ENCODE measurements around the gene CHRNB4. TPM values are rescaled to one million over a fixed set of nuclear protein-coding genes. Genes with fewer than 3 reads are reported as not detected.

Gene CHRNB4
- total RNA-seq, 1 donor from 2014 or later: not detected

GRCh38 chr15:78651930-78652615 lies 11.1 kb upstream of the CHRNB4 start:
- Histone ChIP-seq H3K27me3 (no peaks in the 10 kb centered on the region), H3K9me3 (no peaks in the 10 kb centered on the region), H3K36me3 (no peaks in the 10 kb centered on the region), H3K27ac (no peak overlapping the region), H3K4me3 (no peak overlapping the region), H3K4me1 (no peaks in the 10 kb centered on the region)
- intact Hi-C loops (cut with DNase I): no loop called here
- no peak for DNase-seq (ENCODE audit: low spot score in 2 of 2)
- TF ChIP-seq CTCF (IDR thresholded peaks at IDR 0.05): no peak

GRCh38 chr15:78651007-78651406 lies 10.0 kb upstream of the CHRNB4 start:
- Histone ChIP-seq H3K27ac (no peak overlapping the region), H3K27me3 (no peaks in the 10 kb centered on the region), H3K4me3 (no peak overlapping the region), H3K9me3 (no peaks in the 10 kb centered on the region), H3K36me3 (no peaks in the 10 kb centered on the region), H3K4me1 (no peaks in the 10 kb centered on the region)
- DNase-seq (ENCODE audit: low spot score in 2 of 2): no peak
- intact Hi-C loops (cut with DNase I): no loop called here
- no peak for TF ChIP-seq CTCF (IDR thresholded peaks at IDR 0.05)

- no peaks in the 10 kb centered on the region for H3K9me3 ChIP-seq
- intact Hi-C loops (cut with DNase I): no loop called here
- no peak for DNase-seq (ENCODE audit: low spot score in 2 of 2)
- H3K36me3 ChIP-seq: no peaks in the 10 kb centered on the region
- TF ChIP-seq CTCF (IDR thresholded peaks at IDR 0.05): no peak
- H3K27me3 ChIP-seq: no peaks in the 10 kb centered on the region
- no peak overlapping the region for H3K4me3 ChIP-seq
- no peaks in the 10 kb centered on the region for H3K4me1 ChIP-seq
- no peak overlapping the region for H3K27ac ChIP-seq
Observed at GRCh38 chr15:78650022-78650421, 9.0 kb upstream of the CHRNB4 start.

GRCh38 chr15:78645009-78645408 lies 4.0 kb upstream of the CHRNB4 start:
- DNase-seq (ENCODE audit: low spot score in 2 of 2): no peak

GRCh38 chr15:78642331-78642730 lies 1.3 kb upstream of the CHRNB4 start:
- TF ChIP-seq CTCF (IDR thresholded peaks at IDR 0.05): no peak
- Histone ChIP-seq H3K4me3 (no peak overlapping the region), H3K27ac (no peak overlapping the region), H3K4me1 (peaks cover 8% of the 10 kb centered on the region in 2 donors), H3K9me3 (no peaks in the 10 kb centered on the region), H3K36me3 (no peaks in the 10 kb centered on the region), H3K27me3 (peaks cover 2% of the 10 kb centered on the region)
- intact Hi-C loops (cut with DNase I): no loop called here
- DNase-seq (ENCODE audit: low spot score in 2 of 2): no peak

More at GRCh38 chr15:78645009-78645408, 4.0 kb upstream of the CHRNB4 start:
- Histone ChIP-seq H3K27ac (no peak overlapping the region), H3K4me3 (no peak overlapping the region), H3K27me3 (peaks cover 2% of the 10 kb centered on the region), H3K4me1 (peaks cover 8% of the 10 kb centered on the region in 2 donors), H3K36me3 (no peaks in the 10 kb centered on the region), H3K9me3 (no peaks in the 10 kb centered on the region)
- intact Hi-C loops (cut with DNase I): no loop called here
- TF ChIP-seq CTCF (IDR thresholded peaks at IDR 0.05): no peak

All from ascending aorta (tissue), 2 donors.